HG03159 (cell line): ENCODE data around the gene C3orf85.
"Not testable (repeated sequence)": the region's sequence is repeated elsewhere in the genome, so short reads cannot be mapped to it uniquely, and the experiment has no call there.

Experiments
- ATAC-seq: cut with Tn5 transposase; IDR thresholded peaks from one replicate; pipeline ENCODE4 v1.9.1; 2021; ENCODE audit warnings: mild to moderate bottlenecking, moderate library complexity; ENCODE audit not compliant: unreplicated experiment

C3orf85 gene, protein sequence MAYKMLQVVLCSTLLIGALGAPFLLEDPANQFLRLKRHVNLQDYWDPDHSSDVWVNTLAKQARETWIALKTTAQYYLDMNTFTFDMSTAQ

DNA sequence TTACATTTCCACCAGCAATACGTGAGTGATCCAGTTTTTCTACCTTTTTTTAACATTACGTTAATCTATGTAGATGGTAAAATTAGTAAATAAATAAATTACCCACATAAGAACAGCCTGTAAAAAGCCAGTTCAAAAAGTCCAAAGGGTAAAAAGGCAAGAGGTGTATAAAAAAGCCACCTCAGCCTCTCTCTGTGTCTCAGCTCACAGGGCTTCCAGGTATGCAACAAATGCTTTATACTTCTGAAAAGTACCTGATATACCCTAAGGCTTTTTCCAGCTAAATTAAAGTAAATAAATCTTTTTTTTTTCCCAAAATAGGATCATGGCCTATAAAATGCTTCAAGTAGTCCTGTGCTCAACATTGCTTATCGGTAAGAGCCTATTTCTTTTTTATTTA, at the start of gene C3orf85:
TSS of gene C3orf85 (plus strand) at position 197 of the 400 bp plus-strand sequence. CDS start at position 326, 129 bp downstream.
- no peak for ATAC-seq

DNA sequence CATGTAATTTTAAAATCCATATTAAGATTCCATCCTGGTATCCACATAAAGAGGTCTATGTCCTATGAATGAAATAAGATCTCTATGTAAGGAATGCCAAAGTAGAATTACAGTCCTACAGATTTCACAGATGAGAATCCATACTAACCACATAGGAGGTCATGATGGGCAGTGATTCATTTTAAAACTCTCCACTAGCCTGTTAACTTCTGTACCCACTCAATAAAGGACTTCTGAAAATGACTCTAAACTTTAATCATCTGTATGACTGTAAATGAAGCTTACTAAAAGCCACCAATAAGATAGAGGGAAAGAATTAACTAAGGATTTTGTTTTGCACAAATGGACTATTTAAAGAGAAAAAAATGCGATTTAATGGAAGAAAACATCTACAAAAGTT, 47.3 kb upstream of the C3orf85 start:
- no peak for ATAC-seq

DNA sequence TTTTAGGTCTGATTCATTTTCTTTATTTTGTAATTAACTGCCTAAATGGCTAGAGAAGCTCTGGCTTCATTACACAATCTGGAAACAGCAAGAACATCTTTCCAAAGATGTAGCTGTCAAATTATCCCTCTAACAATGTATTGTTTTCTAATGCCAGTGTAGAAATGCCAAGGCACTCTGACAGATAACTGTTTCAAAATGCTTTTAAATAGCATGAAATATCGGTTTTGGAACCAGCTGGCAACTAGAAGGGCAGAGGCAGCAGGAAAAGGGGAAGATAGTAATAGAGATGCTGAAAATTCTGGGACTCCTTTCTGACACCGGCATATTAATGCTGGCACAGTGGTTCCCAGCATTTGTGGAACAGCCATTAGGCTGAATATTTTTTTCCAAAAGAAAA, 44.7 kb upstream of the C3orf85 start:
- no peak for ATAC-seq

DNA sequence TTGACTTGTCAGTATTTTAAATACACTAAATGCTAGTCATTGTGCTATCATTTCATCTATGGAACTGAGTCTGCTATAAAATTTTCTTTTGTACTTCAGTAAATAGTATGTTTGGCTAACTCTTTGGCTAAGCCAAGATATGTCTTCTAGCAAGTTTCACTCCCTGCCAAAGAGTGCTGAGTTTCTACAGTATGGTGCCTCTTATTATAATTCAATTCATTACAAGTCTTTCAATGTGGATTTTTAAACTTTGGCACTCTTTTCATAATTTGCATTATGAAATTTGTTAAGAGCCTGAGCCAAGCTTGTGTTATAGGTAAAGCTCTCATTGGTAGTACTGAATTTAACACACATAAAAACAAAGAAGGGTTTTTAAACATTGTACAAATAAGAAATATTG, 43.0 kb upstream of the C3orf85 start:
- ATAC-seq = no peak

DNA sequence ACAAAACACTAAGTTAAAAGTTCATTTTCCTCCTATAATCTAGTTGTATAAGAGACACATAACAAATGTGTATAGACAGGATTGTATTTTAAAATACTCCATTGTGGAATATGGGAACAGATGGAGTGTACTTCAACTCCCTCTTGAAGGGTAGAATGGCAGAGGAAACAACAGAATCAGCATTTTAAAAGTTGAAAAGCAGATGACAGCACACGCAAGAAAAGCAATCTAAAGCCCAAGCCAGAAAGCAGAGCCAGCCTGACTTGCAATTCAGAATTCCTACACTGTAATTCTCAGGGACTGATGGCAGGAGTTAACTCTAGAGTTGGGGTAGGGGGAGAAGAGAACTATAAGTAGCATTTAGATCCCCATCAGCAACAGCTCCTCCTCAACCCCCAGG, 41.4 kb upstream of the C3orf85 start:
- ATAC-seq = no peak

DNA sequence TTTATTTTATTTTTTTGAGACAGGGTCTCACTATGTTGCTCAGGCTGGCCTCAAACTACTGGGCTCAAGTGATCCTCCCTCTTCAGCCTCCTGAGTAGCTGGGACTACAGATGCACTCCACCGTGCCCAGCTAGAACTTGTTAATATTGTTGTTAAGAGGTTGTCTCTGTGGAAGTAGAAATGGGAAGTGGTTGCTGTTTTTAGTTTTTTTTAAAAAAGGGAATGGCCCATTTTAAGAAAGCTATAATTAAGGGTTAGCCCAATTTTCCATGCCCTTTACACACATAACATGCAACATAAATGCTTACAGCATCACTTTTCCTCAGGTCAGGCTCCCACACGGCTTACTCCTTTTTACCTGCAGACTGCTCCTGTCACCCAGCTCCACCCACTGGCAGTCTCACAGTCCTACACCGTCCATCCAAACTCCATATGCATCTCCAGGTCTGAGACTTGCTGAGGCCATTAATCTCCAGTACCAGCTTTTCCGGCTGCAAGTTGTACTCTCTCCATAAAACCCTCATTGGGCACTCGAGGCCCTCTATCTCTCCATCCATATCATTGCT, 38.4 kb upstream of the C3orf85 start:
- no peak for ATAC-seq

DNA sequence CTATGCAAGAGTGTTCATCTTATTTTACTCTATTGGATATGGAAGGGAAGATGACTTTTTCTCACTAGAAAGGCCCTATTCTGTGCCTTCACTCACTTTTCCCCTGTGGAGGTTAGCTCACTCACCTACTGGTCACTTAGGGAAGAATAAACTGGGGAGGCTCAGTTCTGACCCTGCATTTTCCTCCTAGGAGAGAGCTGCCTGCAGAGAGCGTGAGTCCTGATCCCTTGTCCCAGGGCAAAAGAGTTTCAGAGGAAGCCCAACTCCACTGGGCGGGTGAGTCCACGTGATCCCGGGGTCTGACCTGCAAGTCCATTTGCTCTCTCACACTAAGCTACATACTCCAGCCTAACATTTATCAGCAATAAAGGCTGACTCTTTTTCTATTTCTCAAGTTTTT, 26.9 kb upstream of the C3orf85 start:
- no peak for ATAC-seq

DNA sequence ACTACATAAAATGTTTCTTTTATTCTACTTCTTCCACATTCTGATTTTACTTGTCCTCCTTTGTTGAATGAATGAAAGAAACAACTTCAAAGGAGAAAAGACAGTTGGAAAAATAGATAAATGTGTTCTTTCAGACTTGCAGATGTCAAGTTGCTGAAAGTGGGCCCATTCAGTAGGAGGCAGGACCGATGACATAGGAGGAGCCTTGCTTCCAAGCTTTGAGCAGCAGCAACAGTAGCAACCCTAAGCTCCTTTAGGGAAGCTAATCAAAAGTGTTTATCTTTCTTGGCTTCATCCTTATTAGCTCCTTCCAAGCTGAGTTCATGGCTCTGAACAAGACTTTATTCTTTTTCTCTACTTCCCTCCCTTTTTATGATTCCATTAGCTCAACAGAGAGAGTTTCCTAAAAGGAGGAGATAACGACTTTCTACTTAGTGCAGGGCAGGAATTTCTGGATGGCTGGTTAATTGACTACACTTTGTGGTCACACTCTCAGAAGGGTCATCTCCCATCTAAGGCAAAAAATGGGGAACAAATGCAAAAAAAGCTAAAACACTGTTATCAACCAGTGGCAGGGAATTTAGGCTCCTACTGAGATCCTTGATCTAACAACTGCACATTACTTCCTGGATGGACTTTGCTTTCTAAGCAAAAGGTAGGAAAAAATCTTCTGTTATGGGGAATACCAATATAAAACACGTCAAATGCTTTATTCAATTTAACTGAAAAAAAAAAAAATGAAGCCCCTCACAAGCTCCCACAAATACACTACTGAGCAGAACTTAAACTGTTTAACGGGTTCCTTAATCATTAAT, 23.4 kb upstream of the C3orf85 start:
- ATAC-seq = no peak

DNA sequence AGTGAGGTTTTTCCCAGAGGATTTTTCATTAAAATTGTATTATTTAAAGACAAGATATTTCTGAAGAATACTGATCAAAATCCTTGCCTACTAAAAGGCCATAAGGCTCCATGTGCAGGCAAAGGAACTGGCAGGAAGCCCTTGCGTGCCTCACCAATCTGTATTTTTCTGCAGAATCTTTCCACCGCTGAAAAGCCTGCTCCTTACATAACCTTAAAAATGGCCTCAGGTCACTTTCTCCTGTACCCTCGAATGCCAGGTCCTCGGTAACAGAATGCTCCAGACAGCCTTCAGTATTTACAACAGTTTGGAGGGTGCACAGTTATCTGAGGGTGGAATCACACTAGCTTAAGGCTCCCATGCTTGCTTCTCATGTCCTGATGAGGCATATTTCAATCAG, 21.8 kb upstream of the C3orf85 start:
- no peak for ATAC-seq

DNA sequence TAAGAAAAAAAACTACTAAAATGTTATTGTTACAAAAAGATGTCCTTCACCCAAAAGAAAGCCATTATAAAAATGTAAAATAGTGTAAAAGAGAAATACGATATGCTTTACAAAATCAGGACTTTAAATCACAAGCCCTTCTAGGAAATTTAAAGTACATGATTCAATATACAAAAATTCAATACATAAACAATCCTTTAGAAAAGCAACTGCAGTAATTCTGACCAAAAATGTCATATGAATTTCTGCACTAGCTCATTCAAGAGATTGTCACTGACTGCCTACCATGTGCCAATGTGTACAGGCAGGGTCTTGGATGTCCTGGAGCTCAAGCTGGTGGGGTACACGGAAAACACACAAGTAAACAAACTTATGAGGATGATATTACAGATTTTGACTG, 21.1 kb upstream of the C3orf85 start:
- no peak for ATAC-seq

DNA sequence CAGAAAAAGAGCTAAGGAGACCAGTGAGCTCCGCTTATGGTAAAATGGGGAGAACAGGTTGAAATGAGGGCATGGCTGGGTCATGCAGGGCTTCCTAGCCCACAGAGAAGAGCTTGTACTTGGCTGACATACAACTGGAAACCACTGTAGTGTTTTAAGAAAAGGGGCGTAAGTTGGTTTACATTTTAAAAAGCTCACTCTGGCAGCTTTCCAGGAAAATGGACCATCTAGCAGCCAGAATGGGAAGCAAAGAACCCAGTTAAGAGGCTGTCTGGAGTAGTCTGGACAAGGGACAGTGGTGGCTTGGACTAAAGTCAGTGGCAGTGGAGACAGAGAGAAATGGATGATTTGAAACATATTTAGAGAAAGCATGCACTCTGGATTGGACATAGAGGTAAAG, 20.5 kb upstream of the C3orf85 start:
- ATAC-seq = no peak

DNA sequence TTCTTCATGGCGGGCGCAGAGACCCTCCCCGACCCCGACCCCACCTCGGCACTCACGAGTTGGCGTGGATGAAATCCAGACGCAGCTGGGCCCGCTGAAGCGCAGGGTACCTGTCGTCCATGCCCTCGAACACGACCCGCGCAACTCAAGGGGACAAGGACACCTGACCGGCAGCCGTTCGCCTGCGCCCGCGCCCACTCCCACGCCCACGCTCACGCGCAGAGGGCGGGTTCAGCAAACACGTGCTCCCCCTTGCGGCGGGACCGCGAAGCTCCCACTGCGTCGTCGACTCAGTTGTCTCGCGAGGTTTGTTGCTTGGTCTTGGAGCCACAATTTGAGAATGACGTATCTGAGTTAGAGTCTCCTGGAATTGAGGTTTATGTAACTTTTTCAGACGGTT, 18.6 kb upstream of the C3orf85 start, which contains the start of gene MORC1:
TSS of gene MORC1 (minus strand) at position 196 of the 400 bp plus-strand sequence. CDS start at position 121, 75 bp downstream.
- ATAC-seq = no peak

DNA sequence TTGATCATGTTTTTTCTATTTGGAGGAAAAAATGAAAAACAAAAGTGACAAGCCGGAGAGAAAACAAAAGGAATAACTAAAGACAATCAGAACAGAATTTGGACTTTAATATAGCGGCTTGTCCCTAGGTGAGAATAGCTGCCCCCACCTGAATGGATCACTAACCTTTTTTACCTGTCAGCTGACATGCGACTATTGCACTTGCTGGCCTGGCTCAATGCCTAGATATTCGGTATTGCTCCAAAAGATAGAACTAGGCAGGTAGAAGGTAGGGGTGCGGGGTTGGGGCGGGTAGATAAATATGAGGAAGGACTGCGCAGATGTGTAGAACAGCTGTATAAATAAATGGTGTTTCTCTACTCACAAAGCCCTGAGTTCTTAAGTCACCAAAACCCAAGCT, 17.9 kb upstream of the C3orf85 start:
- no peak for ATAC-seq

DNA sequence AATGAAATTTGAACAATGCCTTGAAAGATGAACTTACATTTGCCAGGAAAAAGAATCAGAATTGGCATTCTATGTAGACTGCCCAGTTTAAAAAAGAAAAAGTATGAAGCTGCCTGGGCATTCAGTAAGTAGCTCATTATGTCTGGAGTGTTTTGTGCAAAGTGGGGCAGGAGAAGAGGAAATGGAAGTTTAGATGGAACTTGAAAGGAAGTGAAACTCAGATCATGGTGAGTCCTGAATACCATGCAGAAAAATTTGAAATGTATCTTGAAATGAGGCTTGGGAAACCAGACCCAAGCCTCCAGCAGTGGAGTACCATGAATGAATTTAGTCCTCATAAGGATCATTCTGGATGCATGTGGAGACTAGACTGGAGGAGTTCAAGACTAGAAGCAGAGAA, 13.8 kb upstream of the C3orf85 start:
- ATAC-seq = no peak

DNA sequence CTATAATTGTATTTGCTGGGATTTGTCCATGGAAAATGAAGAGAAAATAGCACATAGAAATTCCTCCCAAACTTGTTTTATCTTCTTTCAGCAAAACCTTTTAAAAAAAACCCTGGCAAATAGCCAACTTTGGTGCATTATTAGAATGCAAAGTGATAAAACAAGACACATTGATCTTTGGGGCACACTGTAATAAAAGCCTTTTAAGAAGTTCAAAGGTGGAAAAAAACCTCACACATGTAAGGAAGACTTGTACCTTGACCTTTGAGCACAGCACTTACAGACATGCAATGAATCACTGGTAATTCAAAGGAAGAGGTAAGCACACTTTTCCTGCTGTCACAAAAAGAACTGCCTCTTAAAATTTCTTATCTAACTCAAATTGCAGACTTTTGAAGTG, 10.6 kb upstream of the C3orf85 start:
- no peak for ATAC-seq

DNA sequence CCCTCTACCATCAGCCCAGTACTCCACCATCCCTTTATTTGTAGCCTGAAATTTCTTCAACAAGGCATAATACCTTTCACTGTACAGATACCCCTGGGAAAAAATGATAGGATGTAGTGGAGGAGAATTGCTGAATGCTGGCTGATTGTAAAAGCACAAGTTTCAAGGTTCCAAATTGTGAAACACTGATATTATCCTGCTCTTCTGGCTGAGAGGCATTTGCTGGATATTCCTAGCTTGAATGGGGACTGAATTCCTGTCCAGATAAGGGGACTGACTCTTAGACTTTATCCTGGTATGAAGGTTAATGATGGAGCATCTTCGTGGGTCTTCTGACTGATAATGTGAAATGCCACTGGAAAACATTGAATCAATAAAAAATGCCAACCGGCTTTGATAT, 9.0 kb upstream of the C3orf85 start:
- no peak for ATAC-seq

DNA sequence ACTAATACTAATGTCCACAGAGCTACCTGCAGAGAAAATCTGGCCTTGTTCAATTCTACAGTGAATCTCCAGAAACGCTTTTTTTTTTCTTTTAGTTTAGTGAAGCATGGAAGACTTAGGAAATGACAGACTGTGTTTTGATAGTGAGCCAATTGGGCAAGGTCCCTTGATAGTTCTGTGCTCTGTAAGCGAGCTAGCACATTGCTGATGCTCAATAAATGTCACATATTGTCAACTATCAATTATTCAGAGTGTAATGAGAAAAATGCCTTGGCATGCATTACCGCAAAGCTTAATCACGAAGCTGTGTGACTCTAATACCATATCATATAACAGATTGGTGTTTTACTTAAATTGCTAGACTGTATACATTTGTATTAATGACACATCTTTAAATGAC, 5.2 kb upstream of the C3orf85 start:
- ATAC-seq = no peak

DNA sequence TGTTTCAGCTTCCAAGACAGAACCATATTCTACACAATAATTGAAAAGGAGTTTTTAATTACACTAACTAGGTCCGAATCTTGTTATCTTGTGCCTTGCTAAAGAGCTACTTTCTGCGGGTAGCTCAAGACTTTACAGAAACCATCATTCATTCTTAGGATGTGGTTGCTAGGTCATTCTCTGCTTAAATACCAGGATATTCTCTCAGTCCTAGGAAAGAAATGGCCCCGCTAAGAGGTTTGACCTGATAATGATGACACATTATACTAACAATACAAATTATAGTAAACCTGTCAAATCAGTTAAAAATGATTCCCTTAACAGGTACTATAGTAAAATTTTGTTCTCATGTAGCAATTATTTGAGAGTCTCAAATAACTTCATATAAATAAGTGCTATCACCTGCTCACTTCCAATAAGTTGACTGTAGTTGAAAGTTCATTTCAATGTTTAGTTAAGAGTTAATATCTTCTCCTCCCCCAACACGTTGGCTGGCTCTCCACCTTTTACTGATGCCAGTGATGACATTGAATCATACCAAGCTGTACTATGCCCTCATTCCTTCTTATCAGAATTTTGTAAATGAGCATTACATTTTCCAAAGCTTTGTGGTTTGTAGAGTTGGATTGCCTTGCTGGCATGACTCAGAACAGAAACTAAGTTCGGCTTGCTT, 3.6 kb upstream of the C3orf85 start:
- no peak for ATAC-seq

DNA sequence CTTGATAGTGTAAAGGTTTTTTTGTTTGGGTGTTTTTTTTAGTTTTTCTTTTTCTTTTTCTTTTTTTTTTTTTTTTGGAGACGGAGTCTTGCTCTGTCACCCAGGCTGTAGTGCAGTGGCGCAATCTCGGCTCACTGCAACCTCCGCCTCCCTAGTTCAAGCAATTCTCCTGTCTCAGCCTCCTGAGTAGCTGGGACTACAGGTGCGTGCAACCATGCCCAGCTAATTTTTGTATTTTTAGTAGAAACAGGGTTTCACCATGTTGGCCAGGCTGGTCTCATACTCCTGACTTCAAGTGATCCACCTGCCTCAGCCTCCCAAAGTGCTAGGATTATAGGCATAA, 3.1 kb upstream of the C3orf85 start:
- not testable (repeated sequence) for ATAC-seq

DNA sequence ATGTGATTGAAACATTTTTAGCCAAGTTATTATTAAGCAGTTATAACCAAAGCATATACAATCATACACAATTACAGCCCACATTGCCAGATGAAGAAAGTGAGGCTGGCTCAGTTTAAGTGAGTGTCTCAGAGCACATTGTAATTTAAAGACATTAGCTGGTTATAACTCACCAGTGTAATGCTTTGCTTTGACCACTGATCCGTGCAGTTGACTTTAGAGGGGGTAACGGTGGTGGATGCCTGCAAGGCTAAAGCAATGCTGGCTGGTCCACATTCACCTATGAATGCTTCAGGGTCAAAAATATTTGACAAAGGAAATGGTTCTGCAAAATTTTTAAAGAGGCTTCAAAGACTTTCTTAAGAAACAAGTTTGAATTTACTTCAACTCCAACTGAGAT, 1.2 kb downstream of the C3orf85 start:
- ATAC-seq = no peak

DNA sequence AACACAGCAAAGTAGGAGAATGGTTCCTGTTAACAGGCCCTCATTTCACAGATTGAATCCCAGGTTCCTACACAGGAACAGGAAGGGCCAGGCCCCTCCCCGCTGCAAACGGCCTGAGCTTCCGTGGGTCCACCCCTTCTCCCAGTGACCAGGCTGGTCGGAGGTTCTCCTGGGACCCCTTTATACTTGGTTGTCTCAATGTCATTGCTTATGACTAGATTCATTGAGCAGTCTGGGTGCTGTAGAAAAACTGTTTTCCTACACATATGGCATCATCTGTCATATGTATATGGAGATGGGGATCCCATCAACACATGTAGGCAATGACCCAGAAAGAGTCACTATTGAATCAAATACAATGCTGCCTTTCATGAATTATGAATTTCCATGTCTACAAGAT, 3.8 kb downstream of the C3orf85 start:
- ATAC-seq = no peak

DNA sequence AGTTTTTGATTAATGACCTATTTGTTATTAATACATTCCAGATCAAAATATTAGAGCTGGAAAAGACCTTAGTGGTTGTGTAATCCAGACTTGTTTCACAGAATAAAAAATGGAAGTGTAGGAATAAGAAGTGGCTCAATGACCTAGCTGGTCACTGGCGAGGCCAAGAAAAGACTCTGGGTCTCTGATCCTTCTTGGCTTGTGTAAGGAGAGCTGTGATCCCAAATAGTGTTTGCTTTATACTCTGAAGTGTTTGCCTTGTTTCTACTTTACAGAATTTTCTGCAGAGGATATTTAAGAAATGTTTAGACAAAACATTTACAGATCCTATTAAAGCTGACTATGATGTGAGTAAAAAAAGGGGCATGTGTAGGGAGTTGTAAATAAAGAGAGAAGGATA, 7.1 kb downstream of the C3orf85 start:
- no peak for ATAC-seq
